Prostate gland (tissue), 2 donors: ENCODE results near the gene CLASRP.

Experiments
- POLR2A ChIP-seq: fragments of 450-650 bp; IDR thresholded peaks from one replicate; pipeline ENCODE4 v1.6.1; 2016; ENCODE audit warnings: antibody characterized with exemption, mild to moderate bottlenecking
- POLR2AphosphoS5 ChIP-seq: sonication (generic); formaldehyde crosslinking; IDR thresholded peaks from one replicate; pipeline ENCODE4 v1.6.1; 2017; ENCODE audit warnings: antibody characterized with exemption
- TF ChIP-seq, protein P1 (sequence below), 4 experiments: fragments of 200-600 bp in 2 of 4; fragments of 450-650 bp in 2 of 4; sonication (generic) in 2 of 4; IDR thresholded peaks; 1 replicate in 3 of 4; 2 replicates in 1 of 4; pipeline ENCODE4 v1.5.1; 2016 to 2019; ENCODE audit warnings: antibody characterized with exemption in 4 of 4, mild to moderate bottlenecking in 2 of 4, moderate library complexity in 2 of 4

DNA sequence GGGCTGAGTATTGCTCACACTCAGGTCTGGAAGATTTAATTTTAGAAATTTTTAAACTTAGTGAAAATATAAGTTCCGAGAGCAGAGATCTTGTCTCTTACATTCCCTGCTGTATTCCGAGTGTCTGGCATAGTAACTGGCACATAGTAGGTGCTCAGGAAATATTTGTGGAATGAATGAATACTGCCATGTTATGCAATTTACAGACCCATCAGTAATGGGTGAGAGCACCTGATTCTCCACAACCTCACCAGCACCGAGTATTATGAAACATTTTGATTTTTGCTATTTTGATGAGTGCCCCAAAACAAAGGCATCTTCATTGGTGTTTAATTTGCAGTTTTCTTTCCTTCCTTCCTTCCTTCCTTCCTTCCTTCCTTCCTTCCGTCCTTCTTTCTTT is 15.8 kb upstream of the CLASRP start:
- TF ChIP-seq, protein P1, sequence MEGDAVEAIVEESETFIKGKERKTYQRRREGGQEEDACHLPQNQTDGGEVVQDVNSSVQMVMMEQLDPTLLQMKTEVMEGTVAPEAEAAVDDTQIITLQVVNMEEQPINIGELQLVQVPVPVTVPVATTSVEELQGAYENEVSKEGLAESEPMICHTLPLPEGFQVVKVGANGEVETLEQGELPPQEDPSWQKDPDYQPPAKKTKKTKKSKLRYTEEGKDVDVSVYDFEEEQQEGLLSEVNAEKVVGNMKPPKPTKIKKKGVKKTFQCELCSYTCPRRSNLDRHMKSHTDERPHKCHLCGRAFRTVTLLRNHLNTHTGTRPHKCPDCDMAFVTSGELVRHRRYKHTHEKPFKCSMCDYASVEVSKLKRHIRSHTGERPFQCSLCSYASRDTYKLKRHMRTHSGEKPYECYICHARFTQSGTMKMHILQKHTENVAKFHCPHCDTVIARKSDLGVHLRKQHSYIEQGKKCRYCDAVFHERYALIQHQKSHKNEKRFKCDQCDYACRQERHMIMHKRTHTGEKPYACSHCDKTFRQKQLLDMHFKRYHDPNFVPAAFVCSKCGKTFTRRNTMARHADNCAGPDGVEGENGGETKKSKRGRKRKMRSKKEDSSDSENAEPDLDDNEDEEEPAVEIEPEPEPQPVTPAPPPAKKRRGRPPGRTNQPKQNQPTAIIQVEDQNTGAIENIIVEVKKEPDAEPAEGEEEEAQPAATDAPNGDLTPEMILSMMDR (IDR thresholded peaks at IDR 0.05), result no peak
- no peak for TF ChIP-seq POLR2A
- TF ChIP-seq POLR2AphosphoS5, result no peak
